Measurements from ENCODE around the gene FGR. TPM values are rescaled to one million over a fixed set of nuclear protein-coding genes. Genes with fewer than 3 reads are reported as not detected.
A peak's percentile ranks its signal among the peaks of the same experiment; 100 is the strongest.

Gene FGR
- total and polyA plus RNA-seq, 2 of the 13 experiments (the other 11 are each of a cell fraction or from before 2014, with no cell fraction given), result not detected

DNA sequence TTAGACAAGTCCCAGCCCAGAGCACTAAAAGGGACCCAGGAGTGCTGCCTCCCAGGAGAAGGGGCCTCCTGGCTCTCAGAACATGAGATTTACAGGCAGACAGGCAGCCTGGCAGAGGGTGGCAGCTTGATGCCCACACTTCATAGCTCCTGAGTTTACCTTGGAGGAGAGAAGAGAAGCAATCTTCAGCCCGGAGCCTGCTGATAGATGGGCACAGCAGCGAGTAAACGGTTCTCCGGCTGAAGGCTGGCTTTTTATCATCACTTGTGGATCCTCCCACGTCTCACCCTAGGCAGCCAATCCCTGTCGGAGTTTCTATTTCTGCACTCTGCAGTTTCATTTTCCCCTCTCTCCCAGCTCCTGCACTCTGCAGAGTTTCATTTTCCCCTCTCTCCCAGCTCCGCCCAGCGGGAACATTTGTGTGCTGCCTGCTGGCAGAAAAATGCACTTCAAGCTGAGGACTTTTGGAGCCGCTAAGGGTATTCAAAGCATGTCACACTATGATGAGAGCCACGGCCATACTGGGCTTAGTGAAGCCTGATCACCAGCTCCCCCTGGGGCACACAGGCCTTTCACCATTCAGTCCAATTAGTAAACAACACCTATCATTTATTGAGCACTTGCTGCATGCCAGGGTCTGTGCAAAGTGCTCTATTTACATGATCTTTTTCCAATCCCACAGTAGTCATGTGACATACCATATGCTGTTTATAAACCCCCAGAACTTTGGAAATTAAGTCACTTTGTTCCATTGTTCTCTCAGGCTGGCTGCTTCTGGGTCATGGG, 37.2 kb upstream of the FGR start, which contains the start of gene IFI6 (continued):
- TF ChIP-seq ZNF780A (CRISPR knock-in tag; IDR thresholded peaks at IDR 0.05) (no peak), HMG20A (CRISPR knock-in tag; IDR thresholded peaks at IDR 0.05; ENCODE audit: borderline replicate concordance) (no peak), ZNF20 (CRISPR knock-in tag; IDR thresholded peaks at IDR 0.05) (no peak), TBP (CRISPR knock-in tag; IDR thresholded peaks at IDR 0.05) (no peak), ARNT (IDR thresholded peaks at IDR 0.05) (no peak), ZNF430 (CRISPR knock-in tag; IDR thresholded peaks at IDR 0.05) (no peak), SATB2 (CRISPR knock-in tag; IDR thresholded peaks at IDR 0.05) (no peak), FOXJ3 (CRISPR knock-in tag; IDR thresholded peaks at IDR 0.05; ENCODE audit: borderline replicate concordance) (0 out of 2 replicates have a peak, but pooled peaks have one; percentile 68), DR1 (CRISPR knock-in tag; IDR thresholded peaks at IDR 0.05) (peak; percentile 83), TCF7L2 (IDR thresholded peaks at IDR 0.05; ENCODE audit: low read depth, low read length) (no peak), ZNF562 (CRISPR knock-in tag; IDR thresholded peaks at IDR 0.05; ENCODE audit: borderline replicate concordance) (no peak), STAG1 (CRISPR knock-in tag; IDR thresholded peaks at IDR 0.05) (peak; percentile 29), ZNF12 (CRISPR knock-in tag; IDR thresholded peaks at IDR 0.05) (no peak), SP140L (CRISPR knock-in tag; IDR thresholded peaks at IDR 0.05; ENCODE audit: borderline replicate concordance) (no peak), BRCA1 (CRISPR knock-in tag; IDR thresholded peaks at IDR 0.05) (0 out of 2 replicates have a peak, but pooled peaks have one; percentile 28), FOSL1 (CRISPR knock-in tag; IDR thresholded peaks at IDR 0.05; ENCODE audit: borderline replicate concordance) (no peak), NCOA2 (CRISPR knock-in tag; IDR thresholded peaks at IDR 0.05) (no peak), NCOA5 (CRISPR knock-in tag; IDR thresholded peaks at IDR 0.05) (no peak)
- TF ChIP-seq, protein P1, sequence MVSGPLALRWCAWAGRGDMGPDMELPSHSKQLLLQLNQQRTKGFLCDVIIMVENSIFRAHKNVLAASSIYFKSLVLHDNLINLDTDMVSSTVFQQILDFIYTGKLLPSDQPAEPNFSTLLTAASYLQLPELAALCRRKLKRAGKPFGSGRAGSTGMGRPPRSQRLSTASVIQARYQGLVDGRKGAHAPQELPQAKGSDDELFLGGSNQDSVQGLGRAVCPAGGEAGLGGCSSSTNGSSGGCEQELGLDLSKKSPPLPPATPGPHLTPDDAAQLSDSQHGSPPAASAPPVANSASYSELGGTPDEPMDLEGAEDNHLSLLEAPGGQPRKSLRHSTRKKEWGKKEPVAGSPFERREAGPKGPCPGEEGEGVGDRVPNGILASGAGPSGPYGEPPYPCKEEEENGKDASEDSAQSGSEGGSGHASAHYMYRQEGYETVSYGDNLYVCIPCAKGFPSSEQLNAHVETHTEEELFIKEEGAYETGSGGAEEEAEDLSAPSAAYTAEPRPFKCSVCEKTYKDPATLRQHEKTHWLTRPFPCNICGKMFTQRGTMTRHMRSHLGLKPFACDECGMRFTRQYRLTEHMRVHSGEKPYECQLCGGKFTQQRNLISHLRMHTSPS (CRISPR knock-in tag; IDR thresholded peaks at IDR 0.05; ENCODE audit: low read depth), result no peak
- TF ChIP-seq, protein P2, sequence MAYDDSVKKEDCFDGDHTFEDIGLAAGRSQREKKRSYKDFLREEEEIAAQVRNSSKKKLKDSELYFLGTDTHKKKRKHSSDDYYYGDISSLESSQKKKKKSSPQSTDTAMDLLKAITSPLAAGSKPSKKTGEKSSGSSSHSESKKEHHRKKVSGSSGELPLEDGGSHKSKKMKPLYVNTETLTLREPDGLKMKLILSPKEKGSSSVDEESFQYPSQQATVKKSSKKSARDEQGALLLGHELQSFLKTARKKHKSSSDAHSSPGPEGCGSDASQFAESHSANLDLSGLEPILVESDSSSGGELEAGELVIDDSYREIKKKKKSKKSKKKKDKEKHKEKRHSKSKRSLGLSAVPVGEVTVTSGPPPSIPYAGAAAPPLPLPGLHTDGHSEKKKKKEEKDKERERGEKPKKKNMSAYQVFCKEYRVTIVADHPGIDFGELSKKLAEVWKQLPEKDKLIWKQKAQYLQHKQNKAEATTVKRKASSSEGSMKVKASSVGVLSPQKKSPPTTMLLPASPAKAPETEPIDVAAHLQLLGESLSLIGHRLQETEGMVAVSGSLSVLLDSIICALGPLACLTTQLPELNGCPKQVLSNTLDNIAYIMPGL (CRISPR knock-in tag; IDR thresholded peaks at IDR 0.05; ENCODE audit: borderline replicate concordance in 1 of 2, low read depth in 1 of 2), result peak; percentile 21 to 63; a peak in 1 of 4 replicates
- TF ChIP-seq, protein P3, sequence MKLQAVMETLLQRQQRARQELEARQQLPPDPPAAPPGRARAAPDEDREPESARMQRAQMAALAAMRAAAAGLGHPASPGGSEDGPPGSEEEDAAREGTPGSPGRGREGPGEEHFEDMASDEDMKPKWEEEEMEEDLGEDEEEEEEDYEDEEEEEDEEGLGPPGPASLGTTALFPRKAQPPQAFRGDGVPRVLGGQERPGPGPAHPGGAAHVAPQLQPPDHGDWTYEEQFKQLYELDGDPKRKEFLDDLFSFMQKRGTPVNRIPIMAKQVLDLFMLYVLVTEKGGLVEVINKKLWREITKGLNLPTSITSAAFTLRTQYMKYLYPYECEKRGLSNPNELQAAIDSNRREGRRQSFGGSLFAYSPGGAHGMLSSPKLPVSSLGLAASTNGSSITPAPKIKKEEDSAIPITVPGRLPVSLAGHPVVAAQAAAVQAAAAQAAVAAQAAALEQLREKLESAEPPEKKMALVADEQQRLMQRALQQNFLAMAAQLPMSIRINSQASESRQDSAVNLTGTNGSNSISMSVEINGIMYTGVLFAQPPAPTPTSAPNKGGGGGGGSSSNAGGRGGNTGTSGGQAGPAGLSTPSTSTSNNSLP (IDR thresholded peaks at IDR 0.05; ENCODE audit: low read depth, low read length), result no peak
- TF ChIP-seq, protein P4, sequence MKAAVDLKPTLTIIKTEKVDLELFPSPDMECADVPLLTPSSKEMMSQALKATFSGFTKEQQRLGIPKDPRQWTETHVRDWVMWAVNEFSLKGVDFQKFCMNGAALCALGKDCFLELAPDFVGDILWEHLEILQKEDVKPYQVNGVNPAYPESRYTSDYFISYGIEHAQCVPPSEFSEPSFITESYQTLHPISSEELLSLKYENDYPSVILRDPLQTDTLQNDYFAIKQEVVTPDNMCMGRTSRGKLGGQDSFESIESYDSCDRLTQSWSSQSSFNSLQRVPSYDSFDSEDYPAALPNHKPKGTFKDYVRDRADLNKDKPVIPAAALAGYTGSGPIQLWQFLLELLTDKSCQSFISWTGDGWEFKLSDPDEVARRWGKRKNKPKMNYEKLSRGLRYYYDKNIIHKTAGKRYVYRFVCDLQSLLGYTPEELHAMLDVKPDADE (CRISPR knock-in tag; IDR thresholded peaks at IDR 0.05), result 0 out of 2 replicates have a peak, but pooled peaks have one; percentile 71
